Muscle layer of duodenum (tissue), 2 donors: Measurements from ENCODE around the gene PPP6R2.
A peak's percentile ranks its signal among the peaks of the same experiment; 100 is the strongest.
"Not testable (repeated sequence)": the region's sequence is repeated elsewhere in the genome, so short reads cannot be mapped to it uniquely, and the experiment has no call there.

Experiments used
- H3K27ac ChIP-seq: one replicate; pipeline ENCODE4 v1.7.0; 2013; ENCODE audit warnings: mild to moderate bottlenecking, low read length
- H3K27me3 ChIP-seq: one replicate; pipeline ENCODE4 v1.7.0; 2013; ENCODE audit warnings: low read depth, mild to moderate bottlenecking, control low read depth, low read length
- H3K36me3 ChIP-seq, 2 donors: one replicate each; pipeline ENCODE4 v1.7.0; 2013; ENCODE audit warnings: low read length in 2 of 2, control low read depth in 1 of 2, mild to moderate bottlenecking in 1 of 2; ENCODE audit not compliant: insufficient read depth in 2 of 2, control insufficient read depth in 1 of 2
- H3K4me1 ChIP-seq, 2 donors: one replicate each; pipeline ENCODE4 v1.7.0; 2013; ENCODE audit warnings: low read length in 2 of 2, mild to moderate bottlenecking in 2 of 2, control low read depth in 1 of 2, moderate library complexity in 1 of 2; ENCODE audit not compliant: insufficient read depth in 2 of 2, control insufficient read depth in 1 of 2
- H3K4me3 ChIP-seq, 2 donors: one replicate each; pipeline ENCODE4 v1.7.0; 2013; ENCODE audit warnings: low read length in 2 of 2, low read depth in 1 of 2, mild to moderate bottlenecking in 1 of 2
- H3K9me3 ChIP-seq, 2 donors: one replicate each; pipeline ENCODE4 v1.7.0; 2013; ENCODE audit warnings: low read length in 2 of 2, control low read depth in 1 of 2, mild to moderate bottlenecking in 1 of 2; ENCODE audit not compliant: control insufficient read depth in 1 of 2
- donor health status: healthy.

PPP6R2 gene

GRCh38 chr22:50322382-50323104 lies 20.6 kb upstream of the PPP6R2 start:
- not testable (repeated sequence) for H3K27ac ChIP-seq, H3K9me3 ChIP-seq, H3K36me3 ChIP-seq, H3K4me3 ChIP-seq, H3K27me3 ChIP-seq, H3K4me1 ChIP-seq

- Histone ChIP-seq H3K4me3 (no peak overlapping the region), H3K36me3 (no peaks in the 10 kb centered on the region), H3K27ac (no peak overlapping the region), H3K9me3 (no peaks in the 10 kb centered on the region), H3K4me1 (peaks cover 0 to 11% of the 10 kb centered on the region in 2 donors), H3K27me3 (no peaks in the 10 kb centered on the region)
Observed at GRCh38 chr22:50323900-50324299, 19.2 kb upstream of the PPP6R2 start.

- H3K9me3 ChIP-seq, result no peaks in the 10 kb centered on the region
- H3K27ac ChIP-seq, result no peak overlapping the region
- H3K4me1 ChIP-seq, result peaks cover 0 to 11% of the 10 kb centered on the region in 2 donors
- no peaks in the 10 kb centered on the region for H3K27me3 ChIP-seq
- peak overlapping the region in 1 of 2 donors; percentile 69 for H3K4me3 ChIP-seq
- no peaks in the 10 kb centered on the region for H3K36me3 ChIP-seq
Observed at GRCh38 chr22:50325444-50326224, 17.5 kb upstream of the PPP6R2 start.

GRCh38 chr22:50326225-50326955 lies 16.7 kb upstream of the PPP6R2 start:
- Histone ChIP-seq H3K27ac (no peak overlapping the region), H3K9me3 (no peaks in the 10 kb centered on the region), H3K4me3 (peak overlapping the region; percentile 54 to 69), H3K27me3 (no peaks in the 10 kb centered on the region), H3K36me3 (no peaks in the 10 kb centered on the region), H3K4me1 (peaks cover 0 to 11% of the 10 kb centered on the region in 2 donors)

- H3K4me1 ChIP-seq, result peaks cover 0 to 11% of the 10 kb centered on the region in 2 donors
- no peaks in the 10 kb centered on the region for H3K27me3 ChIP-seq
- H3K27ac ChIP-seq, result peak within 1 kb of the TSS; percentile 69
- H3K9me3 ChIP-seq, result no peaks in the 10 kb centered on the region
- no peaks in the 10 kb centered on the region for H3K36me3 ChIP-seq
- peak within 1 kb of the TSS; percentile 60 to 78 for H3K4me3 ChIP-seq
Observed at GRCh38 chr22:50326956-50327710, 16.0 kb upstream of the PPP6R2 start, which contains the start of gene DENND6B. Gene DENND6B (minus strand): TSS chr22:50327012. CDS start chr22:50326988, 24 bp downstream.

GRCh38 chr22:50327711-50328019 lies 15.5 kb upstream of the PPP6R2 start:
- Histone ChIP-seq H3K9me3 (no peaks in the 10 kb centered on the region), H3K36me3 (no peaks in the 10 kb centered on the region), H3K27me3 (no peaks in the 10 kb centered on the region), H3K4me1 (peaks cover 0 to 11% of the 10 kb centered on the region in 2 donors), H3K4me3 (peak overlapping the region; percentile 60 to 78), H3K27ac (peak overlapping the region; percentile 69)

- Histone ChIP-seq H3K27ac (no peak overlapping the region), H3K9me3 (no peaks in the 10 kb centered on the region), H3K4me1 (peaks cover 0 to 11% of the 10 kb centered on the region in 2 donors), H3K27me3 (no peaks in the 10 kb centered on the region), H3K36me3 (no peaks in the 10 kb centered on the region), H3K4me3 (no peak overlapping the region)
Observed at GRCh38 chr22:50329236-50329635, 13.9 kb upstream of the PPP6R2 start.

GRCh38 chr22:50334433-50334832 lies 8.7 kb upstream of the PPP6R2 start:
- H3K36me3 ChIP-seq, H3K9me3 ChIP-seq, H3K4me3 ChIP-seq, H3K27ac ChIP-seq, H3K4me1 ChIP-seq, H3K27me3 ChIP-seq: not testable (repeated sequence)

- Histone ChIP-seq H3K27ac (no peak overlapping the region), H3K36me3 (no peaks in the 10 kb centered on the region), H3K4me1 (peaks cover 0 to 4% of the 10 kb centered on the region in 2 donors), H3K4me3 (no peak overlapping the region), H3K9me3 (no peaks in the 10 kb centered on the region), H3K27me3 (no peaks in the 10 kb centered on the region)
Observed at GRCh38 chr22:50337262-50338041, 5.7 kb upstream of the PPP6R2 start.

- Histone ChIP-seq H3K4me3 (no peak overlapping the region), H3K27ac (no peak overlapping the region), H3K36me3 (no peaks in the 10 kb centered on the region), H3K9me3 (no peaks in the 10 kb centered on the region), H3K27me3 (no peaks in the 10 kb centered on the region), H3K4me1 (peaks cover 0 to 8% of the 10 kb centered on the region in 2 donors)
Observed at GRCh38 chr22:50338042-50338573, 5.0 kb upstream of the PPP6R2 start.
